Suprapubic skin (tissue), 4 donors: ENCODE data around the gene TEX48.

Source experiments
- CTCF ChIP-seq, 2 donors: fragments of 200-600 bp in 1 of 2; fragments of 450-650 bp in 1 of 2; sonication (generic) in 1 of 2; IDR thresholded peaks; one replicate each; pipeline ENCODE4 v1.5.1; 2016 to 2019; ENCODE audit warnings: antibody characterized with exemption in 2 of 2, mild to moderate bottlenecking in 1 of 2, moderate library complexity in 1 of 2
- EP300 ChIP-seq: sonication (generic); formaldehyde crosslinking; IDR thresholded peaks from one replicate; pipeline ENCODE4 v1.6.1; 2017; ENCODE audit warnings: antibody characterized with exemption
- POLR2A ChIP-seq, 2 donors: fragments of 450-650 bp; IDR thresholded peaks; one replicate each; pipeline ENCODE4 v1.6.1; 2017; ENCODE audit warnings: antibody characterized with exemption in 2 of 2, mild to moderate bottlenecking in 2 of 2, moderate library complexity in 2 of 2
- POLR2AphosphoS5 ChIP-seq, 3 donors: sonication (generic); formaldehyde crosslinking; IDR thresholded peaks; one replicate each; pipeline ENCODE4 v1.6.1; 2017; ENCODE audit warnings: antibody characterized with exemption in 3 of 3

DNA sequence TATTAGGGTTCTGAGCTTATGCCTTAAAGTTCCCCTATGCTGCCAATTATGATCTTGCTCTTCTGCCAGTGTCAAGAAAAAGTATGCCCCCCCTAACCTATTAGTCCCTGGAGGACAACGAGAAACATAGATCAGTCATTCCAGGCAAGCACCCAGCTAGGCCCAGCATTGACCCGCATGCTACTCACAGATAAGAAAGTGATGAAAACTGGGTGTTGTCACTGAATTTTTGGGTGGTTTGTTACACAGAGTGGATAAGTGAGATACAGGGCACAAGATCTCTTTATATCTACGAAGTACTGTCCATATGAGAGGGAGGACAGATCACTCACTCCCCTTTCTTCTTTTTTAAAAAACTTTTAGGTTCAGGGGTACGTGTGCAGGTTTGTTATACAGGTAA is 6.4 kb upstream of the TEX48 start:
- no peak for TF ChIP-seq POLR2A (IDR thresholded peaks at IDR 0.05)
- no peak for TF ChIP-seq CTCF (IDR thresholded peaks at IDR 0.05)
- TF ChIP-seq EP300, result no peak
- no peak for TF ChIP-seq POLR2AphosphoS5 (IDR thresholded peaks at IDR 0.05)
